EH (cell line): ENCODE measurements around the gene KCTD2.

ENCODE experiments used
- DNase-seq: peaks from one replicate; pipeline ENCODE4 v3.0.0-alpha.2; 2015; ENCODE audit warnings: low read depth

Gene KCTD2

GRCh38 chr17:75077496-75078283, 30.7 kb downstream of the KCTD2 start:
- peak; percentile 46 for DNase-seq

- DNase-seq, result peak; percentile 91
These were observed 31.4 kb downstream of the KCTD2 start for GRCh38 chr17:75078284-75079022.

GRCh38 chr17:75079023-75079373, 32.0 kb downstream of the KCTD2 start:
- DNase-seq, result no peak

- DNase-seq, result no peak
These were observed 34.9 kb downstream of the KCTD2 start for GRCh38 chr17:75081611-75082540.

- no peak for DNase-seq
These were observed 35.7 kb downstream of the KCTD2 start for GRCh38 chr17:75082683-75083082.

GRCh38 chr17:75084039-75084660, 37.1 kb downstream of the KCTD2 start:
- DNase-seq, result peak; percentile 44

GRCh38 chr17:75086496-75087181, 39.6 kb downstream of the KCTD2 start:
- no peak for DNase-seq

- DNase-seq, result no peak
These were observed 40.1 kb downstream of the KCTD2 start for GRCh38 chr17:75087182-75087557.

GRCh38 chr17:75087558-75088453, 40.8 kb downstream of the KCTD2 start, which contains the start of gene SLC16A5:
Gene SLC16A5, plus strand, starts transcription at chr17:75087954. Its CDS starts 5,683 bp downstream, at chr17:75093637.
- peak; percentile 97 for DNase-seq

- DNase-seq, result peak; percentile 64
These were observed 41.7 kb downstream of the KCTD2 start for GRCh38 chr17:75088465-75089417.

- no peak for DNase-seq
These were observed 44.1 kb downstream of the KCTD2 start for GRCh38 chr17:75090871-75091854.

- no peak for DNase-seq
These were observed 44.9 kb downstream of the KCTD2 start for GRCh38 chr17:75091855-75092327.

GRCh38 chr17:75093548-75094158, 46.6 kb downstream of the KCTD2 start:
- DNase-seq, result no peak

GRCh38 chr17:75094871-75095399, 47.9 kb downstream of the KCTD2 start:
- no peak for DNase-seq

GRCh38 chr17:75096082-75096625, 49.1 kb downstream of the KCTD2 start:
- peak; percentile 88 for DNase-seq

GRCh38 chr17:75097865-75098264, 50.8 kb downstream of the KCTD2 start:
- DNase-seq, result no peak

- no peak for DNase-seq
These were observed 51.8 kb downstream of the KCTD2 start for GRCh38 chr17:75098861-75099260.
